GM21447 (cell line): ENCODE measurements around the gene SDR42E2.
"Not testable (repeated sequence)": the region's sequence is repeated elsewhere in the genome, so short reads cannot be mapped to it uniquely, and the experiment has no call there.

Experiments used
- ATAC-seq: cut with Tn5 transposase; IDR thresholded peaks from one replicate; pipeline ENCODE4 v1.9.1; 2021; ENCODE audit not compliant: unreplicated experiment

The SDR42E2 gene

GRCh38 chr16:22210854-22211253 lies 48.5 kb downstream of the SDR42E2 start:
- no peak for ATAC-seq

- ATAC-seq: no peak
These were observed 50.9 kb downstream of the SDR42E2 start for GRCh38 chr16:22213236-22213635.

- no peak for ATAC-seq
These were observed 51.5 kb downstream of the SDR42E2 start for GRCh38 chr16:22213801-22214200.

GRCh38 chr16:22214402-22214801 lies 52.1 kb downstream of the SDR42E2 start:
- ATAC-seq: no peak

GRCh38 chr16:22214889-22215288 lies 52.6 kb downstream of the SDR42E2 start:
- no peak for ATAC-seq

- ATAC-seq: no peak
These were observed 54.0 kb downstream of the SDR42E2 start for GRCh38 chr16:22216191-22216831.

GRCh38 chr16:22216832-22217225 lies 54.5 kb downstream of the SDR42E2 start:
- ATAC-seq: not testable (repeated sequence)

- ATAC-seq: peak; percentile 71
These were observed 55.8 kb downstream of the SDR42E2 start for GRCh38 chr16:22217890-22218730.

- ATAC-seq: no peak
These were observed 57.2 kb downstream of the SDR42E2 start for GRCh38 chr16:22219389-22220068.

GRCh38 chr16:22220069-22220440 lies 57.7 kb downstream of the SDR42E2 start:
- ATAC-seq: no peak

GRCh38 chr16:22220714-22221113 lies 58.4 kb downstream of the SDR42E2 start:
- ATAC-seq: no peak

GRCh38 chr16:22222006-22222405 lies 59.7 kb downstream of the SDR42E2 start:
- no peak for ATAC-seq

- no peak for ATAC-seq
These were observed 60.7 kb downstream of the SDR42E2 start for GRCh38 chr16:22222998-22223397.

- ATAC-seq: no peak
These were observed 62.8 kb downstream of the SDR42E2 start for GRCh38 chr16:22225060-22225459.

GRCh38 chr16:22229889-22230288 lies 67.6 kb downstream of the SDR42E2 start:
- no peak for ATAC-seq

- no peak for ATAC-seq
These were observed 70.2 kb downstream of the SDR42E2 start for GRCh38 chr16:22232277-22233036.

- no peak for ATAC-seq
These were observed 70.7 kb downstream of the SDR42E2 start for GRCh38 chr16:22233037-22233372.

- no peak for ATAC-seq
These were observed 73.8 kb downstream of the SDR42E2 start for GRCh38 chr16:22235839-22236745.

GRCh38 chr16:22239131-22239805 lies 77.0 kb downstream of the SDR42E2 start:
- no peak for ATAC-seq
